ENCODE results near the gene ATP8A2. TPM values are rescaled to one million over a fixed set of nuclear protein-coding genes. Genes with fewer than 3 reads are reported as not detected.
"Not testable (repeated sequence)": the region's sequence is repeated elsewhere in the genome, so short reads cannot be mapped to it uniquely, and the experiment has no call there.

The ATP8A2 gene
- total RNA-seq, 2 donors from 2014 or later = 0.41 to 1.6 TPM

DNA sequence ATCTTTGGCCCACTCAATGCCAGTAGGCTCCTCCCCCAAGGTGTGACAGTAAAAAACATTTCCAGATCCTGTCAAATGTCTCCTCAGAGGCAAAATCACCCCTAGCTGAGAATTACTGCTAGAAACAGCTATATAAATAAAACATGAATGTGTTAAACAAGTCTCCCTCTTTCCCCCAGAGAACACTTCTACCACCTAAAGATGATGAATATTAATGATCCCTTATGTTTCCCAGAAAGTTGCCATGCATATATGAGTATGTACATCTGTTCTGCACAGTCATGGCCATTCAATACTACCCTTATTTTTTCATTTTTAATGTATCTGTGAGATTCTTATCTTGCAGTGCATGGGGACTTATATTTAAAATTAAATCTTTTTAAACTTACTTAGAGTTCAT, 450.0 kb downstream of the ATP8A2 start:
- H3K36me3 ChIP-seq = no peaks in the 10 kb centered on the region
- ATAC-seq (ENCODE audit: insufficient number of reproducible peaks, low FRiP score, low read depth) = no peak

DNA sequence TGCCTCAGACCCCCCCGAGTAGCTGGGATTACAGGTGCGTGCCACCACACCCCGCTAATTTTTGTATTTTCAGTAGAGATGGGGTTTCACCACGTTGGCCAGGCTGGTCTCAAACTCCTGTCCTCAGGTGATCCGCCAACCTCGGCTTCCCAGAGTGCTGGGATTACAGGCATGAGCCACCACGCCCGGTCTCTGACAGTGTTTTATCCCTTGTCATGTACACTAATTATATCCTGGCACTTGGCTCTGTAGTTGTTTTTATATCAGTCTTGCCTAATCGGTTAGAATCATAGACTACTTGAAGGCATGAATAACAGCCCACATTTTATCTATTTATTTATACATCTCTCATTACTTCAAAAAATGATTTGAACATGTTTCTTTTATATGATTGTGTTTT, 455.4 kb downstream of the ATP8A2 start:
- H3K27me3 ChIP-seq (replicated peaks; ENCODE audit: insufficient read depth); H3K27ac ChIP-seq; H3K4me1 ChIP-seq (ENCODE audit: control insufficient read depth in 1 of 2, low read depth in 2 of 2); H3K36me3 ChIP-seq; DNase-seq (ENCODE audit: low spot score); H3K9me3 ChIP-seq; H3K4me3 ChIP-seq; ATAC-seq (ENCODE audit: insufficient number of reproducible peaks, low FRiP score, low read depth): not testable (repeated sequence)

More for the DNA sequence above, 450.0 kb downstream of the ATP8A2 start:
- no peak for DNase-seq (ENCODE audit: low spot score)
- Histone ChIP-seq H3K4me3 (no peak overlapping the region), H3K27me3 (replicated peaks; ENCODE audit: insufficient read depth) (no peaks in the 10 kb centered on the region), H3K9me3 (no peaks in the 10 kb centered on the region), H3K4me1 (ENCODE audit: control insufficient read depth in 1 of 2, low read depth in 2 of 2) (no peaks in the 10 kb centered on the region), H3K27ac (no peak overlapping the region)
- TF ChIP-seq, protein P1, sequence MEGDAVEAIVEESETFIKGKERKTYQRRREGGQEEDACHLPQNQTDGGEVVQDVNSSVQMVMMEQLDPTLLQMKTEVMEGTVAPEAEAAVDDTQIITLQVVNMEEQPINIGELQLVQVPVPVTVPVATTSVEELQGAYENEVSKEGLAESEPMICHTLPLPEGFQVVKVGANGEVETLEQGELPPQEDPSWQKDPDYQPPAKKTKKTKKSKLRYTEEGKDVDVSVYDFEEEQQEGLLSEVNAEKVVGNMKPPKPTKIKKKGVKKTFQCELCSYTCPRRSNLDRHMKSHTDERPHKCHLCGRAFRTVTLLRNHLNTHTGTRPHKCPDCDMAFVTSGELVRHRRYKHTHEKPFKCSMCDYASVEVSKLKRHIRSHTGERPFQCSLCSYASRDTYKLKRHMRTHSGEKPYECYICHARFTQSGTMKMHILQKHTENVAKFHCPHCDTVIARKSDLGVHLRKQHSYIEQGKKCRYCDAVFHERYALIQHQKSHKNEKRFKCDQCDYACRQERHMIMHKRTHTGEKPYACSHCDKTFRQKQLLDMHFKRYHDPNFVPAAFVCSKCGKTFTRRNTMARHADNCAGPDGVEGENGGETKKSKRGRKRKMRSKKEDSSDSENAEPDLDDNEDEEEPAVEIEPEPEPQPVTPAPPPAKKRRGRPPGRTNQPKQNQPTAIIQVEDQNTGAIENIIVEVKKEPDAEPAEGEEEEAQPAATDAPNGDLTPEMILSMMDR (IDR thresholded peaks at IDR 0.05) = no peak

DNA sequence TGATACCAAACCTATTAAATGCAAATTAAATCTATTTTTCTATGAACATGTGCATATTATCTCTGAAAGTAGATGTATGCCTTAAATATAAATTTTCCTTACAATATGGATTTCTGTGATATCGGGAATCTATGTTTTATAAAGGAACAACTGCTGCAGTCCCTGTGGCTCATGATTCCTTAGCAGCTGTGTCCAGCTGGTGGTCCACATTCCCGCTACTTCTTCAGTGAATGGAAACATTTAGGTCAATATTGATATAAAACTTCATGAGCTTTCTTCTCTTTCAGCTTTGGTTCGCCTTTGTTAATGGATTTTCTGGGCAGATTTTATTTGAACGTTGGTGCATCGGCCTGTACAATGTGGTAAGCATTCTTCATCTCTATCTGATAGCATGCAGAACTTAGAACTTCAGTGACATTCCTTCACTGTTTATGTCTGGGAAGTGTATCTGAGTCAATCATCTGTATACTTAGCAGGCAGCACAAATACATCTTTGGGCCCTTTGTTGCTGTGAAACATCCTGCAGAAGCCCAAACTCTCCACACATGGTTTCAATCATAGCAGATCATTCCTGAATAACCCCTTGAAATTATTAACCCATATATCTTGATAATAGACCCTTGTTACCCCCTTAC, 456.2 kb downstream of the ATP8A2 start:
- ATAC-seq (ENCODE audit: insufficient number of reproducible peaks, low FRiP score, low read depth) (no peak), DNase-seq (ENCODE audit: low spot score) (no peak)
- H3K9me3 ChIP-seq = no peaks in the 10 kb centered on the region
- H3K27ac ChIP-seq = no peak overlapping the region
- no peaks in the 10 kb centered on the region for H3K4me1 ChIP-seq (ENCODE audit: control insufficient read depth in 1 of 2, low read depth in 2 of 2)
- no peak overlapping the region for H3K4me3 ChIP-seq
- TF ChIP-seq, protein P1 (IDR thresholded peaks at IDR 0.05) = no peak
- H3K36me3 ChIP-seq = no peaks in the 10 kb centered on the region
- H3K27me3 ChIP-seq (replicated peaks; ENCODE audit: insufficient read depth) = no peaks in the 10 kb centered on the region

DNA sequence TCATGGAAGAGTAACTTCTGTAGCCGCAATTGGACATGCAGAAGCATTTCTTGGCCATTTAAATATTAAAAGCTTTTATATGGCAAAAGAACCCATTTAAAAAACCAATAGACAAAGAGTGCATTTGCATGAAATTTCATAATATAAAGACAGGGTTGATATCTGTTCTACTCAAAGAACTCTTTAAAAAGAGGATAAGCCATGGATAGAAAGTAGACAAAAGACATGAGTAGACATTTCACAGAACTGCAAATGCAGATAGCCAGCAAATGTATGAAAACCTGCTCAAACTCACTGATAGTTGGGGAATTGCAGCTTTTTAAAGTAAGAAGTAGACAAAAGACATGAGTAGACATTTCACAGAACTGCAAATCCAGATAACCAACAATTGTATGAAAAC, 462.0 kb downstream of the ATP8A2 start:
- H3K4me1 ChIP-seq (ENCODE audit: control insufficient read depth in 1 of 2, low read depth in 2 of 2) = no peaks in the 10 kb centered on the region
- no peak for ATAC-seq (ENCODE audit: insufficient number of reproducible peaks, low FRiP score, low read depth)
- no peaks in the 10 kb centered on the region for H3K27me3 ChIP-seq (replicated peaks; ENCODE audit: insufficient read depth)
- no peak overlapping the region for H3K27ac ChIP-seq
- no peak overlapping the region for H3K4me3 ChIP-seq
- H3K36me3 ChIP-seq = no peaks in the 10 kb centered on the region
- TF ChIP-seq, protein P1 (IDR thresholded peaks at IDR 0.05) = no peak
- no peak for DNase-seq (ENCODE audit: low spot score)
- H3K9me3 ChIP-seq = no peaks in the 10 kb centered on the region

DNA sequence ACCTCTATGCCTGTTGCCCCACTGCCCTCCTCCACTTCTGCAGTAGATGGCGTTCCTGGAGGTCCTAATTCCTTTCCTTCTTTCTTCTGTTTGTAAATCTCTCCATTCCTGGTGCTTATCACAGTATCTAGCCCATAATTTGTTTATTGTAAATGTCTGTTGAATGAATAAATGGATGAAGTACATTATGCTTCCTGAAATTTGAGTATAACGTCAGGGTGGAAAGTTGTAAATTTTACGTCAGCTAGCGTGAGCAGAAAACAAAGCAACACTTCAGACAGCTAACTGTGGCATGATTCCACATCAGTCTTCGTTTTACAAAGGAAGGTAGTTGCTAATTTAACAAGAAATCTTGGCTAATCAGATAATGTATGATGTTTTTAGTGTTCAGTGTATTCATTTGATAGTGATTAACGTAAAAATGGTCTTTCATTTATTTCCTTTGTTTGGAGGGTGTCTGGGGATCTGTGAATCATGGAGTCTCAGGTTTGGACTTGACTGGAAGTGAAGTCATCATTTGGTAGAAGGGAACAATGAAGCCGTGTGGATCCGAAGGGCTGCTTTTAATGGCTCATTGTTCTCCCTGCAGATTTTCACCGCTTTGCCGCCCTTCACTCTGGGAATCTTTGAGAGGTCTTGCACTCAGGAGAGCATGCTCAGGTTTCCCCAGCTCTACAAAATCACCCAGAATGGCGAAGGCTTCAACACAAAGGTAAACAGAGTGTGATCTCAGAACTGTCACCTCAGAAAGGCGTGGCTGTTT, 465.0 kb downstream of the ATP8A2 start:
- TF ChIP-seq, protein P1 (IDR thresholded peaks at IDR 0.05) = no peak

More for the DNA sequence above, 465.0 kb downstream of the ATP8A2 start:
- H3K36me3 ChIP-seq = no peaks in the 10 kb centered on the region
- no peak overlapping the region for H3K4me3 ChIP-seq
- DNase-seq (ENCODE audit: low spot score) (no peak), ATAC-seq (ENCODE audit: insufficient number of reproducible peaks, low FRiP score, low read depth) (no peak)
- H3K27me3 ChIP-seq (replicated peaks; ENCODE audit: insufficient read depth) = no peaks in the 10 kb centered on the region
- H3K4me1 ChIP-seq (ENCODE audit: control insufficient read depth in 1 of 2, low read depth in 2 of 2) = no peaks in the 10 kb centered on the region
- H3K9me3 ChIP-seq = no peaks in the 10 kb centered on the region
- no peak overlapping the region for H3K27ac ChIP-seq
